Hippocampal formation (tissue), 2 donors: ENCODE results near the gene LRP6.
"Not testable (repeated sequence)": the region's sequence is repeated elsewhere in the genome, so short reads cannot be mapped to it uniquely, and the experiment has no call there.

Experiments used
- DNase-seq, 2 donors: peaks; one replicate each; lab custom pipeline; 2025; lab: John Stamatoyannopoulos, UW

LRP6 gene

GRCh38 chr12:12180575-12180974, 86.3 kb downstream of the LRP6 start:
- DNase-seq = no peak

- DNase-seq = no peak
These were observed 86.7 kb downstream of the LRP6 start for GRCh38 chr12:12180136-12180535.

GRCh38 chr12:12178559-12178958, 88.3 kb downstream of the LRP6 start:
- DNase-seq = no peak

- no peak for DNase-seq
These were observed 90.4 kb downstream of the LRP6 start for GRCh38 chr12:12176402-12176801.

- no peak for DNase-seq
These were observed 94.8 kb downstream of the LRP6 start for GRCh38 chr12:12171991-12172511.

- DNase-seq = no peak
These were observed 99.0 kb downstream of the LRP6 start for GRCh38 chr12:12167847-12168246.

GRCh38 chr12:12166751-12167150, 100.1 kb downstream of the LRP6 start:
- DNase-seq = no peak

GRCh38 chr12:12159988-12160387, 106.9 kb downstream of the LRP6 start:
- DNase-seq = no peak

GRCh38 chr12:12158858-12159257, 108.0 kb downstream of the LRP6 start:
- no peak for DNase-seq

- no peak for DNase-seq
These were observed 109.4 kb downstream of the LRP6 start for GRCh38 chr12:12157424-12157823.

- no peak for DNase-seq
These were observed 110.0 kb downstream of the LRP6 start for GRCh38 chr12:12156828-12157227.

GRCh38 chr12:12156116-12156515, 110.7 kb downstream of the LRP6 start:
- no peak for DNase-seq

GRCh38 chr12:12153596-12153995, 113.2 kb downstream of the LRP6 start:
- DNase-seq = peak in 1 of 2 donors; percentile 29

GRCh38 chr12:12147111-12147510, 119.7 kb downstream of the LRP6 start:
- DNase-seq = no peak

GRCh38 chr12:12144531-12144930, 122.3 kb downstream of the LRP6 start:
- not testable (repeated sequence) for DNase-seq

- no peak for DNase-seq
These were observed 125.8 kb downstream of the LRP6 start for GRCh38 chr12:12141000-12141399.

GRCh38 chr12:12138203-12139154, 128.4 kb downstream of the LRP6 start:
- DNase-seq = no peak

- no peak for DNase-seq
These were observed 133.1 kb downstream of the LRP6 start for GRCh38 chr12:12133785-12134184.

- DNase-seq = no peak
These were observed 133.6 kb downstream of the LRP6 start for GRCh38 chr12:12133259-12133658.

- DNase-seq = no peak
These were observed 138.2 kb downstream of the LRP6 start for GRCh38 chr12:12128670-12129069.

- no peak for DNase-seq
These were observed 139.5 kb downstream of the LRP6 start for GRCh38 chr12:12127304-12127703.

- no peak for DNase-seq
These were observed 140.3 kb downstream of the LRP6 start for GRCh38 chr12:12126551-12126950.

- DNase-seq = no peak
These were observed 143.7 kb downstream of the LRP6 start for GRCh38 chr12:12123036-12123604.
